ENCODE data around the gene CCL17.
A peak's percentile ranks its signal among the peaks of the same experiment; 100 is the strongest.
"Not testable (repeated sequence)": the region's sequence is repeated elsewhere in the genome, so short reads cannot be mapped to it uniquely, and the experiment has no call there.

The CCL17 gene

GRCh38 chr16:57403965-57404817, at the start of gene CCL17:
Gene CCL17 (plus strand): TSS chr16:57404767. CDS start chr16:57413933, 9,166 bp downstream.
- DNase-seq (ENCODE audit: low spot score), result no peak

GRCh38 chr16:57355898-57356414, 48.6 kb upstream of the CCL17 start:
- no peak for DNase-seq (ENCODE audit: low spot score)

- no peak for DNase-seq (ENCODE audit: low spot score)
Measured at GRCh38 chr16:57356547-57356946, 48.0 kb upstream of the CCL17 start.

GRCh38 chr16:57357330-57358085, 47.1 kb upstream of the CCL17 start:
- DNase-seq (ENCODE audit: low spot score), result no peak

- DNase-seq (ENCODE audit: low spot score), result no peak
Measured at GRCh38 chr16:57358086-57358420, 46.5 kb upstream of the CCL17 start.

- no peak for DNase-seq (ENCODE audit: low spot score)
Measured at GRCh38 chr16:57358527-57359095, 46.0 kb upstream of the CCL17 start, which contains the start of gene CCL22. Gene CCL22 (plus strand): TSS chr16:57358783. CDS start chr16:57358817, 34 bp downstream.

GRCh38 chr16:57360321-57360935, 44.1 kb upstream of the CCL17 start:
- DNase-seq (ENCODE audit: low spot score), result no peak

GRCh38 chr16:57361404-57361803, 43.2 kb upstream of the CCL17 start:
- no peak for DNase-seq (ENCODE audit: low spot score)

- DNase-seq (ENCODE audit: low spot score), result no peak
Measured at GRCh38 chr16:57364143-57364542, 40.4 kb upstream of the CCL17 start.

GRCh38 chr16:57366544-57367040, 38.0 kb upstream of the CCL17 start:
- no peak for DNase-seq (ENCODE audit: low spot score)

- no peak for DNase-seq (ENCODE audit: low spot score)
Measured at GRCh38 chr16:57367116-57367752, 37.3 kb upstream of the CCL17 start.

GRCh38 chr16:57371494-57372371, 32.8 kb upstream of the CCL17 start:
- no peak for DNase-seq (ENCODE audit: low spot score)

GRCh38 chr16:57372372-57373116, 32.0 kb upstream of the CCL17 start, which contains the start of gene CX3CL1:
Gene CX3CL1 (plus strand): TSS chr16:57372490. CDS start chr16:57372569, 79 bp downstream.
- DNase-seq (ENCODE audit: low spot score), result peak; percentile 92

- no peak for DNase-seq (ENCODE audit: low spot score)
Measured at GRCh38 chr16:57373117-57373947, 31.2 kb upstream of the CCL17 start.

GRCh38 chr16:57374067-57374534, 30.5 kb upstream of the CCL17 start:
- DNase-seq (ENCODE audit: low spot score), result no peak

GRCh38 chr16:57374925-57375465, 29.6 kb upstream of the CCL17 start:
- not testable (repeated sequence) for DNase-seq (ENCODE audit: low spot score)

GRCh38 chr16:57376313-57376818, 28.2 kb upstream of the CCL17 start:
- no peak for DNase-seq (ENCODE audit: low spot score)

All from ecto neural progenitor cell (in vitro differentiated cells).